GM12874 (cell line): ENCODE measurements around the gene GRIN2C.
A peak's percentile ranks its signal among the peaks of the same experiment; 100 is the strongest.

ENCODE experiments used
- TF ChIP-seq, protein P1 (sequence below): IDR thresholded peaks from 2 replicates; pipeline ENCODE4 v1.5.1; 2011; ENCODE audit warnings: low read depth, mild to moderate bottlenecking, control low read depth, low read length, moderate library complexity; ENCODE audit not compliant: insufficient read depth

GRIN2C gene

DNA sequence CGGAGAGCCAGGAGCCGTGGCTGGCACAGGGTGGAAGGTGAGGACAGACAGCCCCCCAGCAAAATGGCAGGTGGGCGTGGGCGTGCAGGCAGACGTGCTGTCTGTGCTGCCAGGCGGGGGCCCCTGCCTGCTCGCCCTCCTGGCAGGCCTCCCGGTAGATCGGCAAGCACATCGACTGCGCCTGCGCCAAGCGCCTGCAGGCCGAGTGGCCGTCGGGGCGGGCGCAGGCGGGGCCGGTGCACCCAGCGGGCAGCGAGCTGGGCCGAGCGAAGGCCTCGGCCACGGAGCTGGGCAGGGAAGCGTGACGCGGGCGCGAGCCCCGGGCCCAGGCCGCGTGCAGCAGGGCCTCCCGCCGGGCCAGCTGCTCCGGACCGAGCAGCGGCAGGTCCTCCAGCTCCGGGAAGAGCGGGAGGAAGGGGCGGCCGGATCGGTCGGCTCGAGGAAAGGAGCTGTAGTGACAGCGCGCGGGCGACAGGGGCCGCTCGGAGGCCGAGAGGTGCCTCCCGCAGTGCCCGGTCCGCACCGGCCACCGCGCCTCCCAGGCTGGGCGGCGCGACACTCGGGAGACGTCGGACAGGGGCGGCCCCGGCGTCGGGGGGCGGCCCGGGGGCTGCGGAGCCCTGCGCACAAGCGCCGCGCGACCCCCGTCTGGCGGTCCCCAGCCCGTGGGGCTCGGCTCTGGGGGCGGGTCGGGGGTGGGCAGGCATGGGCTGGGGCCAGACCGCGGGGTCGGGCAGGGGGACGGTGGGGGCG is 16.9 kb downstream of the GRIN2C start:
- TF ChIP-seq, protein P1, sequence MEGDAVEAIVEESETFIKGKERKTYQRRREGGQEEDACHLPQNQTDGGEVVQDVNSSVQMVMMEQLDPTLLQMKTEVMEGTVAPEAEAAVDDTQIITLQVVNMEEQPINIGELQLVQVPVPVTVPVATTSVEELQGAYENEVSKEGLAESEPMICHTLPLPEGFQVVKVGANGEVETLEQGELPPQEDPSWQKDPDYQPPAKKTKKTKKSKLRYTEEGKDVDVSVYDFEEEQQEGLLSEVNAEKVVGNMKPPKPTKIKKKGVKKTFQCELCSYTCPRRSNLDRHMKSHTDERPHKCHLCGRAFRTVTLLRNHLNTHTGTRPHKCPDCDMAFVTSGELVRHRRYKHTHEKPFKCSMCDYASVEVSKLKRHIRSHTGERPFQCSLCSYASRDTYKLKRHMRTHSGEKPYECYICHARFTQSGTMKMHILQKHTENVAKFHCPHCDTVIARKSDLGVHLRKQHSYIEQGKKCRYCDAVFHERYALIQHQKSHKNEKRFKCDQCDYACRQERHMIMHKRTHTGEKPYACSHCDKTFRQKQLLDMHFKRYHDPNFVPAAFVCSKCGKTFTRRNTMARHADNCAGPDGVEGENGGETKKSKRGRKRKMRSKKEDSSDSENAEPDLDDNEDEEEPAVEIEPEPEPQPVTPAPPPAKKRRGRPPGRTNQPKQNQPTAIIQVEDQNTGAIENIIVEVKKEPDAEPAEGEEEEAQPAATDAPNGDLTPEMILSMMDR: peak; percentile 62

- TF ChIP-seq, protein P1: no peak
Observed at GRCh38 chr17:74842146-74842598, 17.5 kb downstream of the GRIN2C start.

DNA sequence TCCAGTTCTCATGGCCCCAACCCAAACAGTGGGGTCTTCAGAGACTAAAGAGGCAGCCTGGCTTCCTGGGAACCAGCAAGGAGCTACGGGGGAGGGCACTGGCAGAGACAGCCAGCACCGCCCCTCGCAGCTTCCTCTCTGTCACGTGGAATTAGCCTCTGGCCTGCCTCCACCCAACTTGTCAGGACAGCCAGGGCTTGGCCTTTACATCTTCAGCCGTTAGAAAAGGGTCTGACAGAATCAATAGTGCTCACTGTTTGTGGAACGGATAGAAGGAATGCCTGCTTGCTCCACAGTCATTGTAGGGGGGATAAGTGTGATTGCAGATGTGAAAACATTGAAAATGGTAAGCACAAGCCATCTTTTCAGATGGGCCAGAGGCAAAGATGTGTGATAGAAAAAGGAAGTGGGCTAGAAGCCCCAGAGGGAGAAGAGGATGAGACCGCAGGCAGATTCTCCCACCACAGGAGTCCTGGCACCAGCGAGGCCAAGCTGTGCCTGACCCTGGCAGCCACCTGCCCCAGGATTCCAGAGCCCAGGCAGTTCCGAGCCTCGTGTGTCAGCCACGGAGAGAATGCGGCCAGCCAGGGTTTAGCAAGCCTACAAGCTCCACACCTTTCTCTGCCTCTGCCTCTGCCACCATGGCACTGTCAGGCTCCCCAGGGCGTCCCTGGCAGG is 18.6 kb downstream of the GRIN2C start:
- TF ChIP-seq, protein P1: no peak

DNA sequence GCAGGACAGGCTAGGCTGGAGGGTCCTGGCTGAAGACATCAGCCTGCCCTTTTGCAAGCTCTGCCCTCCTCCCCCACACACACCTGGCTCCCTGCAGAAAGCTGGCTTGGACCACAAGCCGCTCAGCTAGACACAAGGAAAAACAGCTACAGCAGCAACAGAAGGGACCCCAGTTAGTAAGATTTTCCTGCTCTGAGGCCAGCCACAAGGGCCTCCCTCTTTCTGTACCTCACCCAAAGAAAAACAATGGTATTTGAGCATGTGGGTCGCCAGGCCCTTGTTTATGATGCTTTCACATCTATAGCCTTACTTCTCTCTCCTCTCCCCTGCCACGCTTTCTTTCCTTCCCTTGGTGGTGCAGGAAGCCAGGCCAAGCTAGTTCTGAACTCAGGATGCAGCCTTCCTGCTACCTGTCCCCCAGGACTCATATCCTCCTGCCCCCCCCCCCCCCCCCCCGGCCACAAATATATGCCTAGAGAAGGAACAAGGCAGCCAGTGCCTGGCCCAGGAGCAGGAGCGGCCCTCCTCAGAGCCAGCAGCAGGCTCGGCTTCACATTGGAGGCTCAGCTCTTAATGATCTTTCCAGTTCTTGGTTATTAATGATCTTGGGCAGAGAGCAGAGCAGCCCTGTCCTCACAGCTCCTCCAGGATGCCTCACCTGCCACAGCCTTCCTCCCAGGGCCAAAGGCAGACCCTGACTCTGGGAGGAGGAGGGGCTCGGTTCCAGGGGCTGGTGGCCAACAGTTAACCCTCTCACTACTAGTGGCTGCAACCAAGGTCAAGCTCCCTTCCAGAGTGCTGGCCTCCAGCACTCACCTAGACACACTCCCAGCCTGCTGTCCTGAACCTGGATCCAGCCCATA is 19.5 kb downstream of the GRIN2C start:
- TF ChIP-seq, protein P1: no peak

DNA sequence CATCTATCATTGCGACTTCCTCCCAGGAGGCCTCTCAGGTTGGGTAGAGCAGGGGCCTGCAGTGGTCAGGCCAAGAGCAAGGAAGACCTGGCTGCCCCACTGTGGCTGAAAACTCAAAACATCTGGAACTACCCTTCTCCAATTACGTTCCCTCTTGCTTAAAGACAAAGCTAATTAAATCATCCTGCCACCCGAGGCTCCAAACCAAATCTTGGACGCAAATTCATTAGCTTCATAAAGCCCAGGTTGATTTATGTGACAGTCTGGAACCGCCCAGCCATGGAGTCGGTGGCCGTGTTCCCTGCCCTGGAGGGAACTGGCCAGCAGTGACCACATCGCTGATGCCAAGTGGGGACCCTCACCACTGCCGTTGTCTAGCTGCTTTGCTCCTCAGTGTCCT is 21.4 kb downstream of the GRIN2C start:
- TF ChIP-seq, protein P1: no peak

- TF ChIP-seq, protein P1: no peak
Observed at GRCh38 chr17:74836691-74837467, 22.8 kb downstream of the GRIN2C start.
